ENCODE data around the gene ADD3.
"Not testable (repeated sequence)": the region's sequence is repeated elsewhere in the genome, so short reads cannot be mapped to it uniquely, and the experiment has no call there.

Gene ADD3

DNA sequence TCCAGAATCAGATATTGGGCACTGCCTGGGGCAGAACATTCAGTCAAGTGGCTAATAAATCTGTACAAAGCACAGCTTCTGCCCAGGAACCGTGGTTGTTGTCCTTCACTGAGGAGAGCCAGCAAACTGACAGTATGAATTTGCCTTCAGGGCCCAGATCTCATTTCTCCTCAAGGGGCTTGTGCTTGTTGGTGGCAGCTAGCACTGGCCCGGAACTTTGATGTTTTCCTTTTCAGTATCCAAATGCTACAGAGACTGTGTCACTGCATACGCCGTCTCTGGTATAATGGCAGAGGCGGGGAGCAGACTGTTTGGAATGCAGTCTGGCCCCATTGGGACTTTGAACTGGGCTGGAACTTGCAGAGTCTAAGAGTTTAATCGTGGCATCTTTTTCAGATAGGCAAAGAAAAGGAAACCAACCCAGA, 30.4 kb upstream of the ADD3 start:
- ATAC-seq, result no peak

DNA sequence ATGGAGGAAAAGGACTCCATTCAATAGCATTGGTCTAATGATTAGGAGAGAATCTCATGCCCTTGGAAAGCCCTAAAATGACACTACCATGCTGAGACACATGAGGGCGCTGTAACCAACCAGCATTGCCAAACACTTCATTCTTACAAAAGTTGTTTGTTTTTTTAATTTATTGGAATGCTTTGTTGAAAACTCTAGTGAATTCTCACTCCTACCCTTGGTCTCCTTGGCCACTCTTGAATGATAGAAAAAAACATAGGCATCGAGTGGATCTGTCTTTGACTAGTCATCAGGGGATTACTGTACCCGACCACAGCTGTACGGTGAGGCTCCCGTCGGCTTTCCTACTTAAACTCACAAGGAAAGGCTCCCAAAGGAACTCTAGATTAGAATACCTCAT, 29.3 kb upstream of the ADD3 start:
- no peak for ATAC-seq

DNA sequence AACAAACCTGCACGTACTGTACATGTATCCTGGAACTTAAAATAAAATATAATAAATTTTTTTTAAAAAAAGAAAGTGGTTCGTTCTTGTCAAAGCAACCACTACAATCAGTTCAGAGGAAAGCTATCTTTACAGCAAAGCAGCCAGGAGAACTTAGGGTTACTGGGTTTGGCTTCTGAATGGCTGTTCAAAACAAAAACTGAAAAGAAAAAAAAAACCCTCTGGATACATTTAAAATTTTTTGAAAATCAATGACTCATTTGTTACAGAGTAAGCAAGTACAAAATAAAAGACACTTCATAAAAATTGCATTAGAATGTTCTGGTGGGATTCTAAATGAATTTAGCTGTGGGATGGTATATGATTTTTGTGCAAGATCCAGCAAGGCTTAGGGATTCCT, 28.6 kb upstream of the ADD3 start:
- no peak for ATAC-seq

DNA sequence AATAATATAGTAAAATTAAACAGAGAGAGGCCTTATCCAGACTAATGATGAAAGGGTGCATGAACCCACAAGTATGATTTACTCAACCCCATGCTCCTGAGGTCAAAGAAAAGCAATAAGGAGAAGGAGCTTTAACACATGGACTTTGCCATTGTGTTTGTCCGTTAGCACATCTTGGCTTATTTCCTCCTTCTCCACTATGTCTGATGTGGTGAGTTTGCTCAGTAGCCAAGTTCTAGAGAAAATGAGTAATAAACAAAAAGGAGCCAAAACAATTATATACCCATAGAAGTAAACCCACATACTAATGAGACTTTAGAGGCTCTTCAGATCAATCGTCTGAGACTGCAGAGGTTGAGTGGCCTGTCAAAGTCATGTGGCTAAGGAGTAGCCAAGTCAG, 26.1 kb upstream of the ADD3 start:
- ATAC-seq, result no peak

DNA sequence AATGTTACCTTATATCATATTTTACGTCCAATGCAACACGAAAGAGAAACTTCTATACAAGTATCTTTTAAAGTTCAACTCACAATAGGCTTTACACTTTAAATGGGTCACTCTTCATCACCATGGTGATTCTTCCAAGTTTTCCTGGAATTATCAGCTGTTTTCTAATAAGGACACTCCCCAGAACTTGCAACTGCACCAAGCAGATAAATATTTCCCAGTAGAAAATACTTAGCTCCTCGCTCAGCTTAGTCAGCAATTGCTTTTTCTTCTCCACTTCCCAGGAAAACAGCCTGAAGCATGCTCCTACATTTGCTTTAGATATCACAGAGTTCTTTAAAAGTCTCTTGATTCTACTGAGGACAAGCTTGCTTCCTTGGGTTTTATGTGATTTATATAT, 25.7 kb upstream of the ADD3 start:
- no peak for ATAC-seq

DNA sequence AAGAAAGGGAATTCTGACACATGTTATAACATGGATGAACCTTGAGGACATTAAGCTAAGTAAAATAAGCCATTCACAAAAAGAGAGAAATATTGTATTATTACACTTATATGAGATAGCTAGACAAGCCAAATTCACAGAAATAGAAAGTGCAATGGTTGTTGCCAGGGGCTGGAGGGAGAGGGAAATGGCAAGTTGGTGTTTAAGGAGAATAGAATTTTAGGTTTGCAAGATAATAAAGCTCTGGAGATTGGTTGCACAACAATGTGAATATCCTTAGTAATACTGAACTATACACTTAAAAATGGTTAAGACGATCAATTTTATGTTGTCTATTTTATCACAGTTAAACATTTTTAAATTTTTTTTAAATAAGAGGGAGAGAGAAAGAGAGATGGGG, 25.0 kb upstream of the ADD3 start:
- ATAC-seq, result no peak

DNA sequence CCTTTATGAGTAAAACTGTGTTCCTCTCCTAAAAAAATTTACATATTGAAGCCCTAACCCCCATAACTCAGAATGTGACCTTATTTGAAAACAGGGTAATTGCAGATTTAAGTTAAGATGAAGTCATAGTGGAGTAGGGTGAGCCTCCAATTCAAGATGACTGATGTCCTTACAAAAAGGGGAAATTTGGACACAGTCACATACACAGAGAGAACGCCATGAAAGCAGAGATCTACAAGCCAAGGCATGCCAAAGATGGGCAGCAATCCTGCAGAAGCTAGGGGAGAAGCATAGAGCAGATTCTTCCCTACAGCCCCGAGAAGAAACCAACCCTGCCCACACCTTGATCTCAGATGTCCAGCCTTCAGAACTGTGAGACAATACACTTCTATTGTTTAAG, 23.8 kb upstream of the ADD3 start:
- no peak for ATAC-seq

DNA sequence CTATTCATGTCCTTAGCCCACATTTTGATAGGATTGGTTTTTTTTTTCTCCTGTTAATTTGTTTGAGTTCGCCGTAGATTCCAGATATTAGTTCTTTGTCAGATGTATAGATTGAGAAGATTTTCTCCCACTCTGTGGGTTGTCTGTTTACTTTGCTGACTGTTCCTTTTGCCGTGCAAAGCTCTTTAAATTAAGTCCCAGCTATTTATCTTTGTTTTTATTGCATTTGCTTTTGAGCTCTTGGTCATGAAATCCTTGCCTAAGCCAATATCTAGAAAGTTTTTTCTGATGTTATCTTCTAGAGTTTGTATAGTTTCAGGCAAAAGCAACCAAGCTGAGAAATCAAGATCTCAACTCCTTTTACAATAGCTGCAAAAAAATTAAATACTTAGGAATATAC, 22.0 kb upstream of the ADD3 start:
- not testable (repeated sequence) for ATAC-seq

DNA sequence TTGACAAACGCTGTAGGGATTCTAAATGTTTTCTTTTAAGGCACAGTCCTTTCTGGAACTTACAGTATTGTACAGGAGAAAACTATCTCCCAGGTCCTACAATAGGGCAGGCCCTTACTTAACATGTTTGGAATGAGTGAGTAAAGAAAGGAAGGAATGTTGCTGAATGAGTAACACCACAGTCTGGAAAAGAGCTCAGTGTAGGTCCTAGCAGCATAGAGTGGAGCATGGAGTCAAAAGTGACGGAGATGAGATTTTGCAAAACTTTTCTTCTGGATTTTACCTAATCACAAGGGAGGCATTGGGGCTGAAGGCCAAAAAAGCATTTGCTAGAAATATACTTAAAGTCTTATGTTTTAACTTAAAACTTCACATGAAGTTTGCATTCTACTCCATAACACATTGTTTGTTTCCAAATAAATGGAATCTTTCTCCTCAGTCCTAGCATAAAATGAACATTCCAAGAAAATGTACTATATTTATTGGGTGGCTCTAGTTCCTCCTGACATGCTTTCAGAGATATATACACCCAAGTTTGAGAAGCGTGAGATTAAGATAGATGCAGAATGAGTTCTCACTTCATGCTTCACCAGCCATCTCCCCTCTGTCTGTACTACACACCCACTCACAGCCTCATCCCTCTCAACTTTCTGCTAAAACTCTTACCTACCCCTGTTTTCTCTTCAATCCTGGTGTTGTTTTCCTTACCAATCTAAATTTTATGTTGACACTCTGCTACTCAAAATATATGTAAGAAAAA, 20.2 kb upstream of the ADD3 start:
- no peak for ATAC-seq

DNA sequence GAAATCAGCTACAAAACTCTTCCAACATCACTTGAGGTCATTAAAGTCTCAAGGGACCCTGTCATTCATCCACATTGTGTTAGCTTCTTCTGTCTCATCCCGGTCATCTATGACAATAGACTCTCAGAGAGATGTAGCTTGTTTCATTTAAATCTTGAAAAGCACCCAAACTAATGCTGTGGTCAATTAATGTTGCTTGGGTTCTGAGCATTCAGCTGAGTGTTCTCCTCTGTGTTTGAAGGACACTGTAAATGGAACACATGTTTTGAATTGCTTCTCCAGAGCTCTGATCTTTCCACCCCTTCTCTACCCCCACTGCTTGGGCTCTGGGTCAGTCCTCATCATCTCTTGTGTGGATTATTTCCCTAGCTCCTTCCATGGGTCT, 19.6 kb upstream of the ADD3 start:
- no peak for ATAC-seq

DNA sequence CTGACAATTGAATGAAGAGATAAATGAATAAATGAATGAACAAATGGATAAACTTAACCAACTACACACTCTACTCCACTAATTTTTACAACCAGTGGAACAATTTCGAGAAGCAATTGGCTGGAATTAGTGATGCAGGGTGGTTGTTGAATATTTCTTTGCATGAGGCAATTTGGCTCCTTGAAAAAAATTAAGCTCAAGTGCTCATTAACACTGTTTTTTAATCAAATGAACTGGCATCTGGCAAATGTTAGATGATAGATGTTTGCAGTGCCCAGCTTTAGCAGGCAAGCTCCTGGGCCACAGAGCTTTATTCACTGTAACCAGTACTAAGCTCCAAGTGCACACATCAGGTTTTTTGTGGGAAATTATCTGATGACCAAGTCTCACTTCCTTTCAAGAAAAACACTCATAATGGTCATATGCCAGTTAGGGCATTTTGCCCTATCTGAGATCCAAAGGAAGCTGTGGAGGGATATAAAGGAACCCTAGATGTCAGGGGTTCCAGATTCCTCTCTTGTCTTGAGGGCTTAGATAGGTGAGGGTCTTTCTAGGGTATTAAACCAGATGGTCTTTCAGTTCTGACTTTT, 16.4 kb upstream of the ADD3 start:
- ATAC-seq, result no peak

DNA sequence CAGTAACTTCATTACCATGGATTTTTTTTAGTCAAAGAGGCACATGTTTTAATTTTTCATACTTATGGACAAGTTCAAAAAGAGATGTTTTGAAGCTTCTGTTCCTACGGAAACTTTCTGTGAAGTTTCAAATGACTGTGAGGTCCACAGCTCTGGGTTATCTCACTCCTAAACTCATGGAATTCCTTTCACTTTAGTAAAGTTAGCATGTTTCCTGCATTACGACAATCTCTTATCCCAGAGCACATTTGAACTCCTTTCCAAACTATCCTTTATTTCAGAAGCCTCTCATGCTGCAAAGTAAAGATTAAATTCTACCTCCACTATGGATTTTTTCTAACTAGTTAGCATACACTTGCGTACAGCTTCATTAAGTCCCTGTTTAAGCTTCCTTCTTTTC, 15.3 kb upstream of the ADD3 start:
- ATAC-seq, result no peak

DNA sequence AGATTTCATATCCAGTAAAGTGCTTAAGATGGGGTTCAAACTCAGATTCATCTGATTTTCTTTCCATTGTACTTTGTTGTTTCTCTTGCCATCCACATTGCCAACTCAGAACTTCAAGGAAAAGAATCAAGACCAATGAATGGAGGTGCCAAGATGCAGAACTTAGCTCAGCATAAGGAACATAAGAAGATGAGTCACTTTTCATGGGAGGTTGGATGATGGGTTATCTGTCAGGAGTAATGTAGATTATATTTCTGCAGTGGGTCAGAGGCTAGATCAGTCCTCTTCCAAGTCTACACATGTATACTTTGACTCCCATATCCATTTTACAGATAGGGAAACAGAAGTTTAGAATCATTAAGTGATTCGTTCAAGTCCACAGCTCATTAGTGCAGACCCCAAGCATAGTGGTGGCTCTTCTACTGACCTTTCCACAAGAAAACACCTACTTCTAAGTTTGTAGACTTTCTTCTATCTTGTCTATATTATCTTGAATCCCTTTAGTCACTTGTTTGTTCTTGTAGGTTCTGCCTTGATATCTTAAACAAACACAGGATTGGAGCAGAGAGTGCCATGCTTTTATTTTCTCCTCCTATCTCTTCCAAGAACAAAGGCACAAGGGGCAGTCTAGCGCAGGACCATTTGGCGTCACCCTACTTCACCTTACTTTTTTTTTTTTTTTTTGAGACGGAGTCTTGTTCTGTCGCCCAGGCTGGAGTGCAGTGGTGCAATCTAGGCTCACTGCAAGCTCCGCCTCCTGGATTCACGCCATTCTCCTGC, 14.0 kb upstream of the ADD3 start:
- ATAC-seq, result no peak

DNA sequence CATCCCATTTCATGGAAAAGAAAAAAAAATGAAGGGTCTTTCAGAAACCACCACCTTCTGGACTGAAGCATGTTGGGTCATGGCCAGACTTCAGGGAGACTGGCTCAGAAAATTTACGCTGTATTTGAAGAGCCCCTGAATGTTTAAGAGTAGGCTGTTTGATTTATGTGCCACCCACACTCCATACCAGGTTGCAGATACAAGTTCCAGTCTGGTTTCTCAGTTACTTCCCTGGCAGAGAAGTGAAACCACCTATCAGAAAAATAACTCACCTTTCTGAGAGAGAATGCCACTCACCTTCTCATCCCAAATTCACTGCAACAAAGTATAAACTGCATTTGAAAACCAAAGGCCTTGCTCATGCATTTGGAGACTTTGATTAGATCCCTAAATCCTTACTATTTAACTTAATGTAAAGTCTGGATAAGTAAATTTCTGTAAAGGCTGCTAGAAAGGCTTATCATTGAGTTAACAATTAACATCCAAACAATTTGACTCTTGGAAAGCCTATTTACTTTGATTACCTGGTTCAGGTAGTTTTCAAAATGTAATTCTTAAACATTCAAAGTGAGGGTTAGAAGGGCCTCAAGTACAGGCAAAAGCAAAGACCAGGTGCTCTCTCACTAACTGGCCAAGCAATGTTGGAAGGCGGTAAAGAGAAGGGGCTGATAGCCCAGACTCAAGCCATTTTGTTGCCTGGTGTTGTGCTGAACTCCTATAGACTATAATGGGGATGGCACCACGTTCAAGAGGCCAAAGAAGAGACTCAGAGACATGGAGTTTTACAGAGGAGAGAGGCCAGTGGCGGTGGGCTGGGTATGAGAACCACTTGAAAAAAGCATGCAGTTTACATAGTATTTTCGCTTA, 12.8 kb upstream of the ADD3 start:
- ATAC-seq, result no peak

DNA sequence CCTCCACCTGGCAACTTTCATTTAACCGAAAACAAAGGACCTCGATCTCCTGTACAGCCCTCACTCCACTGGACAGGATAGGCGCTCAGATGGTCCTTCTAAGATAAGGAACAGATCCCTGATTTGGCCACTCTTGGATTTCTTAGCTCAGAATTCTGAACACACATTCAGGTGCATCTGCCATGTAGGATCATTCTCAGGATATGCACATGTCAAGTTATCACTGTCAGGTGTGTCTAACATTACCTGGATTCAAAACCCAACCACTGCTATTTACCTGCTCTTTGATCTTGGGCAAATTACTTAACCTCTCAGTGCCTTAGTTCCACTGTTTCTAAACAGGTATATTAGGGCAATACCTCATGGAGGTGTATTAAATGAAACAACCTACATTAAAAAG, 12.2 kb upstream of the ADD3 start:
- ATAC-seq, result no peak

DNA sequence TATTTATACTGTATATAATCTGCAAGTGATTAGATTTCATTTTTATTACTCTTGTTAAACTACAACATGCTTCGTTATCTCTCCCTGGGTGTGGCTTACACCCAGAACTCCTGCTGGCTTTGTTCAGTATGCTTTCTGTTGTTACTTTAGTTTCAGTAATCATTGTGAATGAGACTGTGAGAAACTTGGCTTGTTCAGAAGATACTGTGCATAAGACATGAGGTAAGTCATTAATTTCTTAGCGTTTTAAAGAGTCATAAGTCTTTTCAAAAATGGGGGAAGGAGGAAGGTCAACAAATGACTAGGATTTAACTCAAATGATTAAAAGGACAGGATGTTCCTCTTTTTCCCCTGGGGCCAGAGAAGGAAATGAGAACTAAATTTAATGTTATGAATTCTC, 11.6 kb upstream of the ADD3 start:
- no peak for ATAC-seq

DNA sequence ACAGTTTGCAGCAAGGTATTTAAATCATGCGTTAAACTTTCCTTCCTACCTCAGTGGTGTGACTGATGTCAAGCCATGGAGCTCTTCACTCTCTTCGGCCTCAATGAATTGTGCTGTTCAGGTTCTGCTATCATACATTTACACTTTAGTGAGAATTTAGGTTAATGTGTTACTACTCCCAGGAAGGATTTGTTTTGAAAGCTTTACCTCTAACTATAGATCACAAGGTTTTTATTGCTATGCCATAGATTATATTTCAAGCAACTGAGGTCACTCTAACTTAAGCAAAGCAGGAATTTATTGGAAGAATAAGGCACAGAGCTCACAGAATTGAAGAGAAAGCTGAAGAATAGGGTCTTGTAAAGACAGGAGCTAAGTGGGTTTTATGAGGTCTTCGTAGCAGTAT, 11.0 kb upstream of the ADD3 start:
- no peak for ATAC-seq

DNA sequence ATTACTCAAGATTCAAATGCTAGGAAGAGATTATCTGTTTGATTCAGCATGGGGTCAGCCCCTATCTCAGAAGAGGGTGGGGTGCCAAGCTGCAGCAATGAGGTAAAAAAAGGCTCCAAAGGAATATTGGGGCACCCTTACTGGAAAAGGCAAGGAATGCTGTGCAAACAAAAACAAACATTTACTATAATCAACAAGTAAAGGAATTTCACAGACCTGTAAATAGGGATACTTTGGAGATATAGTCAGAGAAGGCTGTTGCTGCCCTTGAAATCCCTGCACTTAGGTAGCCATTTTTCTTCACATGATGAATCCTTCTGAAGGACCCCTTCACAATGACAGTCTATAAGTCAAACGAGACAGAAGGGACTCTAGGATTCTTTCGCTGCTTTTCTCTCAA, 10.6 kb upstream of the ADD3 start:
- no peak for ATAC-seq

DNA sequence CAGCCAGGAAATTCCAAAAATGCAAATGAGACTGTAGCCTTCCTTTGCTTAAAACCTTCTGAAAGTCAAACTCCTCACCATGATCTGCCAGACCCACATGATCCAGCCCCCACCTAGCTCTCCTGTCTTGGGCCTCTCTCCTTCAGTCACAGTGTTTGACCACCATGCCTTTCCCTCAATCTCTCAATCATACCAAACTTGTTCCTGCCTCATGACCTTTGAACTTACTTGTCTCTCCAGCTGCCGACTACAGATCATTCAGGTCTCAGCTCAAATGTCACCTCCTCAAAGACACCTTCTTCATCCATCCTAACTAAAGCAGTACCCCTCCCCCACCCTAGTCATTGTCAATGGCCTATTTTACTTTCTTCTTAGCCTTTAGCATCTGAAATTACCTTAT, 9.3 kb upstream of the ADD3 start:
- no peak for ATAC-seq

DNA sequence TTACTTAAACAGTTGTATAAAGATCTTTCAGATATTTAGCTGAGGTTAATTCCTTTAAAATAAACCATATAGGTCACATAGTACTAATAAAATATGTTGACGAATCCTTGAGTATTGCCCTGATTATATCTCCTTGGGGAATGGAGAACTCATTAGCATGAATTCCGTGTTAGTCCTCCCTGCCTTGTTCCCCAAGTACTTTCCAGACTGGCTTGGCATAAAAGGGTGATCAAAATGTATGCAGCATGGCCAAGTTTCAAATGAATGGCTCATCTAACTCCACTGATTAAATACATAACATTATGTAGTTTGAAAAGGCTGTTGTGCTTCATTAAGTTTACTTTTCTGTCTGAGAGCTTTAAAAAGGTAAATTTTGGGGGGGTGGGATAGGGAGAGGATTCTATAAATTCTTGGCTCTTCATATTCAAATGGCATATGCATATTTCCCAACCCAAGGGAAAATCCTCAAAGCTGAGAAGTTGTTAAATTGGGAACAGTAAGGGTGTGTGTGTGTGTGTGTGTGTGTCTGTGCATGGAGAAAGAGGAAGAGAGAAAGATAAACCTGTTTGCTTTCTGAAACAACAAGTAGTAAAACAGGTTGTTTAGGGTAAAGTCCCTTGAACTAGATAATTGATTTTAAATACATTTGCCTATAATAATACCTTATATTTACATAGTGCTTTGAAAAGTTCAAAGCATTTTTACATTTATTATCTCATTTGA, 4.8 kb upstream of the ADD3 start:
- no peak for ATAC-seq

DNA sequence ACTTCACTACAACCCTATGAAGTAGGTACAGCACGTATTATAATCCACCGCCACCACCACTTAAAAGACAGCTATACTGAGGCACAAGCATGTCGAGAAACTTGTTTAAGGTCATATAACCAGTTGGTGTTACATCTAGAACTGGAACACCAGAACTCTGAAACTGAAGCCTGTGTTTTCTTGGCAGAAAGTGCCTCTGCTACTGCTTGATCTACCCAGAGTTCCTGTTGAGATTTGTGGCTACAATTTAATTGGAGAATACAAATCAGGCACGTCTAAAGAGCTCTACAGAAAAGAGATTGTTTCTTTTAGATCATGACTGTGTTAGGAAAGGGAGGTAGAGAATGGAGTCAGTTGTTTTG, 4.3 kb upstream of the ADD3 start:
- ATAC-seq, result no peak

DNA sequence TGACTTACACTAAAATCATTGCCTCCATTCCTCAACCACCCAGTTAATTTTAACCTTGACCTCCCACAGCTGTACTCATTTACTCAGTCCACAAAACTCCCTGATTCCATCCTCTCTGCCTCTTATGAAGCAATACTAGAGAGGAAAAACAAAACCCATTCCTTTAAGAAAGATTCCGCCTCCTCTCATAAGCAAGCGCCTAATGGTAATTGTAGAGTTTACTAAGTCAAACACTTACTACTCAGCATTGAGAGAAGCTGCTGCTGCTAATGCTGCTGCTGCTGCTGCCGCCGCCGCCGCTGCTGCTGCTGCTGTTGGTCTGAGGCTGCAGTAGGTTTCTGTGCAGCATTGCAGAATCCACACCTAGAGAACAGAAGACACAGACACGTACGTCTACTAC, 2.1 kb upstream of the ADD3 start:
- ATAC-seq, result no peak
